HEK293 (cell line): ENCODE data around the gene MPZL3.

Source experiments
- CTCF ChIA-PET: fragments of 350-600 bp; formaldehyde crosslinking; extraction: SDS; loops from one replicate; lab custom pipeline; 2021; ENCODE audit warnings: antibody characterized with exemption; lab: Yijun Ruan, JAX
- POLR2A ChIA-PET: fragments of 300-600 bp; formaldehyde crosslinking; extraction: SDS; loops from one replicate; lab custom pipeline; 2020; ENCODE audit warnings: antibody characterized with exemption, inconsistent platforms; lab: Yijun Ruan, JAX
- H3K27ac ChIP-seq: fragments of 200-500 bp; sonication (Bioruptor generic); 2 replicates; pipeline ENCODE4 v1.5.1; 2014; ENCODE audit warnings: low read depth, low read length, control low read depth, inconsistent platforms; ENCODE audit errors: extremely low read depth
- H3K36me3 ChIP-seq, 2 experiments: fragments of 200-500 bp in 1 of 2; sonication (Bioruptor generic) in 1 of 2; 1 replicate in 1 of 2; 2 replicates in 1 of 2; pipeline ENCODE4 v1.5.1; 2014 to 2017; ENCODE audit warnings: inconsistent platforms in 2 of 2, low read length in 2 of 2; ENCODE audit not compliant: control insufficient read depth in 2 of 2, insufficient read depth in 1 of 2
- H3K4me1 ChIP-seq: fragments of 200-500 bp; sonication (Bioruptor generic); 2 replicates; pipeline ENCODE4 v1.5.1; 2014; ENCODE audit warnings: mild to moderate bottlenecking, low read length, inconsistent platforms; ENCODE audit not compliant: control insufficient read depth, insufficient read depth
- H3K4me3 ChIP-seq: 2 replicates; pipeline ENCODE4 v1.5.1; 2011; ENCODE audit warnings: low read depth, mild to moderate bottlenecking, control low read depth, low read length, moderate library complexity
- H3K9me3 ChIP-seq: fragments of 200-500 bp; sonication (Bioruptor generic); 2 replicates; pipeline ENCODE4 v1.5.1; 2014; ENCODE audit warnings: low read depth, low read length, inconsistent platforms; ENCODE audit not compliant: control insufficient read depth, insufficient read depth
- ATF2 ChIP-seq: fragments of 450-650 bp; formaldehyde crosslinking; IDR thresholded peaks from 2 replicates; pipeline ENCODE4 v1.5.1; 2016; ENCODE audit warnings: missing biosample characterization, missing genetic modification characterization, low read depth
- HIC1 ChIP-seq: fragments of 450-650 bp; formaldehyde crosslinking; IDR thresholded peaks from 2 replicates; pipeline ENCODE4 v1.5.1; 2016; ENCODE audit warnings: missing biosample characterization, missing genetic modification characterization
- KLF17 ChIP-seq: fragments of 450-650 bp; formaldehyde crosslinking; IDR thresholded peaks from 2 replicates; pipeline ENCODE4 v1.5.1; 2016; ENCODE audit warnings: missing biosample characterization, missing genetic modification characterization
- PATZ1 ChIP-seq: fragments of 450-650 bp; formaldehyde crosslinking; IDR thresholded peaks from 2 replicates; pipeline ENCODE4 v1.5.1; 2016; ENCODE audit warnings: missing biosample characterization, missing genetic modification characterization
- ZBTB26 ChIP-seq: fragments of 450-650 bp; formaldehyde crosslinking; optimal IDR thresholded peaks from 2 replicates; pipeline ENCODE3; 2016; ENCODE audit warnings: missing biosample characterization, mild to moderate bottlenecking, missing genetic modification characterization
- ZBTB7A ChIP-seq: fragments of 450-650 bp; formaldehyde crosslinking; IDR thresholded peaks from 2 replicates; pipeline ENCODE4 v1.5.1; 2016; ENCODE audit warnings: low read depth, missing biosample characterization, missing genetic modification characterization
- ZBTB8A ChIP-seq: fragments of 450-650 bp; formaldehyde crosslinking; IDR thresholded peaks from 2 replicates; pipeline ENCODE4 v1.5.1; 2016; ENCODE audit warnings: missing biosample characterization, missing genetic modification characterization
- ZFHX2 ChIP-seq: fragments of 450-650 bp; formaldehyde crosslinking; conservative IDR thresholded peaks from 2 replicates; pipeline ENCODE4 v1.5.1; 2016; ENCODE audit warnings: missing biosample characterization, missing genetic modification characterization
- ZNF10 ChIP-seq: fragments of 450-650 bp; formaldehyde crosslinking; IDR thresholded peaks from 2 replicates; pipeline ENCODE4 v1.5.1; 2017; ENCODE audit warnings: missing biosample characterization, missing genetic modification characterization
- ZNF138 ChIP-seq: fragments of 450-650 bp; formaldehyde crosslinking; IDR thresholded peaks from 2 replicates; pipeline ENCODE4 v1.5.1; 2016; ENCODE audit warnings: missing biosample characterization, missing genetic modification characterization, borderline replicate concordance
- ZNF169 ChIP-seq: fragments of 450-650 bp; formaldehyde crosslinking; IDR thresholded peaks from 2 replicates; pipeline ENCODE4 v1.5.1; 2016; ENCODE audit warnings: missing biosample characterization, missing genetic modification characterization
- ZNF473 ChIP-seq: fragments of 450-650 bp; formaldehyde crosslinking; IDR thresholded peaks from 2 replicates; pipeline ENCODE4 v1.5.1; 2017; ENCODE audit warnings: missing biosample characterization, missing genetic modification characterization
- ZNF488 ChIP-seq: fragments of 450-650 bp; formaldehyde crosslinking; IDR thresholded peaks from 2 replicates; pipeline ENCODE4 v1.5.1; 2016; ENCODE audit warnings: missing biosample characterization, missing genetic modification characterization
- ZNF510 ChIP-seq: fragments of 450-650 bp; formaldehyde crosslinking; IDR thresholded peaks from 2 replicates; pipeline ENCODE4 v1.5.1; 2018; ENCODE audit warnings: mild to moderate bottlenecking, missing genetic modification characterization, missing biosample characterization; ENCODE audit not compliant: insufficient replicate concordance
- ZNF561 ChIP-seq: fragments of 450-650 bp; IDR thresholded peaks from 2 replicates; pipeline ENCODE4 v1.5.1; 2018; ENCODE audit warnings: missing biosample characterization, missing genetic modification characterization, borderline replicate concordance
- ZNF664 ChIP-seq: fragments of 450-650 bp; formaldehyde crosslinking; IDR thresholded peaks from 2 replicates; pipeline ENCODE4 v1.5.1; 2016; ENCODE audit warnings: missing biosample characterization, missing genetic modification characterization

Gene MPZL3

GRCh38 chr11:118295815-118296454 is 43.8 kb upstream of the MPZL3 start (continued):
- TF ChIP-seq ZBTB7A (tag by site-specific recombination), result no peak
- no peak for TF ChIP-seq ZNF561 (tag by site-specific recombination)
- no peak for TF ChIP-seq ZNF473 (tag by site-specific recombination)

GRCh38 chr11:118295199-118295598 is 43.0 kb upstream of the MPZL3 start:
- Histone ChIP-seq H3K27ac (no peak overlapping the region), H3K9me3 (no peaks in the 10 kb centered on the region), H3K36me3 (no peaks in the 10 kb centered on the region), H3K4me3 (no peak overlapping the region), H3K4me1 (no peaks in the 10 kb centered on the region)
- CTCF ChIA-PET, result interaction anchor here (0.6 to 1.9 kb wide), 29 partner anchors 8 to 488 kb away, joined by 3 to 9 read pairs (median 4); partner anchors contain the start of genes CD3E and MPZL3
- POLR2A ChIA-PET, result interaction anchor here (1.3 kb wide), 1 partner anchor 43 kb away, joined by 3 read pairs; the partner anchor contains the start of gene MPZL3
- TF ChIP-seq ZBTB26 (tag by site-specific recombination) (no peak), ZNF10 (tag by site-specific recombination) (0 out of 2 replicates have a peak, but pooled peaks have one; percentile 29)
- TF ChIP-seq, all 188 proteins: peak for 1

GRCh38 chr11:118294053-118294452 is 41.9 kb upstream of the MPZL3 start:
- CTCF ChIA-PET, result interaction anchor here (0.6 to 0.7 kb wide), 4 partner anchors 8 to 233 kb away, joined by 3 to 5 read pairs (median 4); partner anchors contain the start of gene ATP5MG
- POLR2A ChIA-PET, result no interaction called here

GRCh38 chr11:118291477-118292135 is 39.4 kb upstream of the MPZL3 start:
- H3K9me3 ChIP-seq, result no peaks in the 10 kb centered on the region
- ChIA-PET POLR2A (no interaction called here), CTCF (interaction anchor here (0.6 to 2.7 kb wide), 7 partner anchors 17 to 147 kb away, joined by 3 to 25 read pairs (median 5); no protein-coding TSS in a partner anchor)
- H3K27ac ChIP-seq, result no peak overlapping the region
- H3K4me1 ChIP-seq, result no peaks in the 10 kb centered on the region
- H3K36me3 ChIP-seq, result no peaks in the 10 kb centered on the region
- H3K4me3 ChIP-seq, result no peak overlapping the region
- no peak for TF ChIP-seq ZNF138
- TF ChIP-seq ZFHX2 (tag by site-specific recombination), result no peak
- no peak for TF ChIP-seq ATF2 (tag by site-specific recombination)
- TF ChIP-seq KLF17 (tag by site-specific recombination), result no peak
- TF ChIP-seq ZBTB8A, result no peak
- no peak for TF ChIP-seq ZNF510 (tag by site-specific recombination)
- TF ChIP-seq PATZ1 (tag by site-specific recombination), result no peak
- TF ChIP-seq ZNF169 (tag by site-specific recombination), result no peak
- no peak for TF ChIP-seq ZNF488 (tag by site-specific recombination)

More at GRCh38 chr11:118294053-118294452, 41.9 kb upstream of the MPZL3 start:
- Histone ChIP-seq H3K4me1 (no peaks in the 10 kb centered on the region), H3K36me3 (no peaks in the 10 kb centered on the region), H3K4me3 (no peak overlapping the region), H3K27ac (no peak overlapping the region), H3K9me3 (no peaks in the 10 kb centered on the region)
- TF ChIP-seq ZNF664 (peak; percentile 96), HIC1 (tag by site-specific recombination) (no peak)
